Kidney (tissue), 14 donors: ENCODE results near the gene PPP6R2. TPM values are rescaled to one million over a fixed set of nuclear protein-coding genes. Genes with fewer than 3 reads are reported as not detected.

ENCODE experiments used
- DNase-seq, 5 donors: peaks; one replicate each; pipeline ENCODE4 v3.0.0-alpha.2; 2013 to 2020
- FAIRE-seq: peaks from 2 replicates; lab custom pipeline; 2012; peaks lifted over from hg19 to GRCh38; lab: Jason Lieb, UNC
- H3K27ac ChIP-seq, 2 donors: one replicate each; pipeline ENCODE4 v1.7.0; 2013; ENCODE audit warnings: low read depth in 2 of 2, low read length in 2 of 2, inconsistent platforms in 1 of 2
- H3K27me3 ChIP-seq: one replicate; pipeline ENCODE4 v1.7.1; 2013; ENCODE audit warnings: low read length, inconsistent platforms; ENCODE audit not compliant: control insufficient read depth, insufficient read depth
- H3K36me3 ChIP-seq, 3 donors: one replicate each; pipeline versions ENCODE4 v1.7.0 to v1.7.1; 2013; ENCODE audit warnings: low read length in 3 of 3, control low read depth in 1 of 3, inconsistent platforms in 1 of 3; ENCODE audit not compliant: insufficient read depth in 3 of 3, control insufficient read depth in 2 of 3
- H3K4me1 ChIP-seq, 3 donors: one replicate each; pipeline versions ENCODE4 v1.7.0 to v1.7.1; 2013; ENCODE audit warnings: low read length in 3 of 3, inconsistent platforms in 1 of 3, low read depth in 1 of 3; ENCODE audit not compliant: control insufficient read depth in 2 of 3, insufficient read depth in 2 of 3
- H3K4me3 ChIP-seq, 3 donors: one replicate each; pipeline versions ENCODE4 v1.7.0 to v1.8.1; 2013; ENCODE audit warnings: low read length in 3 of 3, control low read depth in 1 of 3, inconsistent platforms in 1 of 3
- H3K9ac ChIP-seq, 3 donors: one replicate each; pipeline versions ENCODE4 v1.7.0 to v1.7.1; 2013; ENCODE audit warnings: low read length in 3 of 3, control low read depth in 1 of 3, inconsistent platforms in 1 of 3
- H3K9me3 ChIP-seq, 3 donors: one replicate each; pipeline versions ENCODE4 v1.7.0 to v1.7.1; 2013; ENCODE audit warnings: low read length in 3 of 3, control low read depth in 1 of 3, inconsistent platforms in 1 of 3; ENCODE audit not compliant: control insufficient read depth in 2 of 3, insufficient read depth in 1 of 3
- CTCF ChIP-seq: IDR thresholded peaks from 3 replicates; pipeline ENCODE4 v1.5.1; 2012; ENCODE audit warnings: mild to moderate bottlenecking, moderate library complexity, borderline replicate concordance; ENCODE audit not compliant: insufficient read depth; ENCODE audit errors: extremely low read depth
- intact Hi-C: fragments of 100-400 bp; cut with DNase I; formaldehyde crosslinking; loops from one replicate; pipeline ENCODE4 v1.11.1; 2022
- polyA plus RNA-seq: library from polyadenylated mRNA; stranded (reverse); fragments of 350-450 nt; fragmentation: Illumina TruSeq; extraction: RNeasy Lipid Tissue Mini Kit (QIAGEN cat#74804); gene quantifications from one replicate; pipeline ENCODE4 v1.2.3, GENCODE V29; 2014; ENCODE audit warnings: low read depth, low replicate concordance; ENCODE audit not compliant: insufficient read depth
- total RNA-seq: library from RNA; stranded (reverse); fragmentation: NEBNext Ultra II Directional; extraction: Animal tissue kit (Norgen Biotek cat#: 25700); gene quantifications from one replicate; pipeline ENCODE4 v1.2.1, GENCODE V29; 2021
- donor health status: control.
- donor health status: control.
- donor health status: control.
- donor health status: control.
- donor health status: control.
- donor health status: DM: yes; HTN: yes; CAD: no.
- donor health status: Normal renal cell carcinoma (clear cell type).

PPP6R2 gene
- total and polyA plus RNA-seq, 2 donors from 2014 or later, result 39.4 to 53.8 TPM

- Histone ChIP-seq H3K27me3 (no peaks in the 10 kb centered on the region), H3K9ac (no peak overlapping the region), H3K4me1 (peaks cover 0 to 6% (median 0%) of the 10 kb centered on the region in 3 donors), H3K9me3 (peaks cover 0 to 14% (median 0%) of the 10 kb centered on the region in 3 donors), H3K4me3 (peak overlapping the region in 1 of 3 donors; percentile 50), H3K36me3 (peaks cover 0 to 2% (median 0%) of the 10 kb centered on the region in 3 donors), H3K27ac (no peak overlapping the region)
- DNase-seq (no peak), FAIRE-seq (no peak)
- TF ChIP-seq CTCF, result no peak
- intact Hi-C loops, result loop anchor here (5.0 kb wide), 1 partner anchor 78 kb away; the partner anchor contains the start of gene MAPK12
Measured at GRCh38 chr22:50339945-50340879, 2.9 kb upstream of the PPP6R2 start.

- Histone ChIP-seq H3K27me3 (no peaks in the 10 kb centered on the region), H3K4me1 (peaks cover 0 to 11% (median 0%) of the 10 kb centered on the region in 3 donors), H3K4me3 (peak overlapping the region; percentile 18 to 69 (median 40)), H3K9ac (peak overlapping the region in 2 of 3 donors; percentile 9 to 27), H3K27ac (no peak overlapping the region), H3K36me3 (peaks cover 0 to 2% (median 0%) of the 10 kb centered on the region in 3 donors), H3K9me3 (peaks cover 0 to 14% (median 0%) of the 10 kb centered on the region in 3 donors)
- DNase-seq, result peak; percentile 90 to 95 (median 92)
- TF ChIP-seq CTCF, result peak; percentile 98
- intact Hi-C loops, result no loop called here
- FAIRE-seq, result no peak
Measured at GRCh38 chr22:50341977-50342650, 1.0 kb upstream of the PPP6R2 start.

- H3K27ac ChIP-seq, result peak overlapping the region; percentile 43 to 60
Measured at GRCh38 chr22:50343541-50343935, 411 bp downstream of the PPP6R2 start.

More at GRCh38 chr22:50343541-50343935, 411 bp downstream of the PPP6R2 start:
- Histone ChIP-seq H3K9ac (peak overlapping the region in 2 of 3 donors; percentile 69 to 85), H3K27me3 (no peaks in the 10 kb centered on the region), H3K36me3 (peaks cover 0 to 2% (median 0%) of the 10 kb centered on the region in 3 donors), H3K4me1 (peaks cover 0 to 11% (median 0%) of the 10 kb centered on the region in 3 donors), H3K9me3 (peaks cover 0 to 10% (median 0%) of the 10 kb centered on the region in 3 donors), H3K4me3 (peak overlapping the region; percentile 41 to 69 (median 55))
- no peak for DNase-seq
- FAIRE-seq, result no peak
- intact Hi-C loops, result no loop called here
- TF ChIP-seq CTCF, result no peak
